ENCODE measurements around the gene GPANK1. TPM values are rescaled to one million over a fixed set of nuclear protein-coding genes. Genes with fewer than 3 reads are reported as not detected.

Gene GPANK1
- total RNA-seq, 1 donor from 2014 or later, result 19.2 TPM

GRCh38 chr6:31702819-31703716, 38.3 kb upstream of the GPANK1 start, which contains the start of gene ABHD16A:
Gene ABHD16A, minus strand, starts transcription at chr6:31703324. Its CDS starts 43 bp downstream, at chr6:31703281.
- peak; percentile 24 for TF ChIP-seq CTCF (IDR thresholded peaks at IDR 0.05; ENCODE audit: borderline replicate concordance)
- H3K27me3 ChIP-seq (ENCODE audit: low read depth), result no peaks in the 10 kb centered on the region
- H3K4me1 ChIP-seq, result peaks cover 43% of the 10 kb centered on the region
- DNase-seq, result peak; percentile 99
- intact Hi-C loops (cut with micrococcal nuclease), result no loop called here
- H3K9me3 ChIP-seq (replicated peaks), result no peaks in the 10 kb centered on the region
- H3K36me3 ChIP-seq, result peaks cover 19% of the 10 kb centered on the region
- H3K27ac ChIP-seq (replicated peaks), result peak within 1 kb of the TSS; percentile 99
- H3K4me3 ChIP-seq, result peak within 1 kb of the TSS; percentile 90

- Histone ChIP-seq H3K36me3 (peaks cover 20% of the 10 kb centered on the region), H3K4me1 (peaks cover 43% of the 10 kb centered on the region), H3K4me3 (peak overlapping the region; percentile 90), H3K27ac (replicated peaks) (peak overlapping the region; percentile 99), H3K27me3 (ENCODE audit: low read depth) (no peaks in the 10 kb centered on the region), H3K9me3 (replicated peaks) (no peaks in the 10 kb centered on the region)
- intact Hi-C loops (cut with micrococcal nuclease), result no loop called here
- no peak for TF ChIP-seq CTCF (IDR thresholded peaks at IDR 0.05; ENCODE audit: borderline replicate concordance)
- DNase-seq, result no peak
These were observed 37.6 kb upstream of the GPANK1 start for GRCh38 chr6:31702405-31702818.

DNA sequence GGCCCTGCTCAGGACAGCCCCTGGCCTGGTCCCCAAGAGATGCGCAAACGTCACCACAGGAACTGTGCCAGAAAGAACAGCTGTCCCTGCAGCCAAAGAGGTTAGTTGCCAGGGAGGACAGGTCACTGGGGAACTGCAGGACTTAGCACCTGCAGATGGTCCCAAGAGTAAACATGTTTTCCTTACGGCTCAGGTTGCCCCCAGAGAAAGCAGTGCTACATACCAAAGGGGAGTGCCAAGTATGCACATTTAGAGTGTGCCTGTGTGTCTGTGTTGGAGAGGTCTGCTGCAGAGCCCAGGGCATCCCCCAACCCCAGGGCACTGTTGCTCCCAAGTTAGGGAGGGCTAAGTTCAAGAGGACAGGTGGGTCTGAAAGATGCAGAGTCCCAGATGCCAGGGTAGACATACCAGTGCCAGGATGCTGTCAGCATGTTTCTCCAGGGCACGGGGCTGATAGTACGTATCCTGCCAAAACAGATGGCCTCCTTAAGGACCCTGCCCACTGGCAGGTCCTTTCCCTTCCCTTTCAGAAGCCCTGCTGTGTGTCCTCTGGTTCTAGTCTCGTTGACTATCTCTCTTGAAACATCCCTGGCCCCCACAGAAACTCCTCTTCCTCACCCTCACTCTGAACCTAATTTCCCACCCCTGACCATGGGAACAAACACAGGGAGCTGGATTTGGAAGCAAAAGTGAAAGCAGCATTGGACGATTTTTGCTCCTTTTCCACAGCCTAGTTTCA, 37.0 kb upstream of the GPANK1 start:
- peaks cover 26% of the 10 kb centered on the region for H3K36me3 ChIP-seq
- no peak for TF ChIP-seq CTCF (IDR thresholded peaks at IDR 0.05; ENCODE audit: borderline replicate concordance)
- peak overlapping the region; percentile 99 for H3K27ac ChIP-seq (replicated peaks)
- peaks cover 43% of the 10 kb centered on the region for H3K4me1 ChIP-seq
- H3K4me3 ChIP-seq, result peak overlapping the region; percentile 90
- peak; percentile 57 for DNase-seq
- H3K27me3 ChIP-seq (ENCODE audit: low read depth), result no peaks in the 10 kb centered on the region
- no peaks in the 10 kb centered on the region for H3K9me3 ChIP-seq (replicated peaks)
- intact Hi-C loops (cut with micrococcal nuclease), result no loop called here

- peaks cover 43% of the 10 kb centered on the region for H3K4me1 ChIP-seq
- no peaks in the 10 kb centered on the region for H3K27me3 ChIP-seq (ENCODE audit: low read depth)
- H3K36me3 ChIP-seq, result peaks cover 36% of the 10 kb centered on the region
- DNase-seq, result no peak
- H3K9me3 ChIP-seq (replicated peaks), result no peaks in the 10 kb centered on the region
- H3K4me3 ChIP-seq, result peak overlapping the region; percentile 90
- TF ChIP-seq CTCF (IDR thresholded peaks at IDR 0.05; ENCODE audit: borderline replicate concordance), result no peak
- intact Hi-C loops (cut with micrococcal nuclease), result no loop called here
- H3K27ac ChIP-seq (replicated peaks), result peak overlapping the region; percentile 99
These were observed 36.1 kb upstream of the GPANK1 start for GRCh38 chr6:31700740-31701401.

GRCh38 chr6:31697555-31697954, 32.8 kb upstream of the GPANK1 start:
- no peaks in the 10 kb centered on the region for H3K9me3 ChIP-seq (replicated peaks)
- peaks cover 31% of the 10 kb centered on the region for H3K4me1 ChIP-seq
- intact Hi-C loops (cut with micrococcal nuclease), result no loop called here
- no peak for DNase-seq
- no peak overlapping the region for H3K27ac ChIP-seq (replicated peaks)
- no peak for TF ChIP-seq CTCF (IDR thresholded peaks at IDR 0.05; ENCODE audit: borderline replicate concordance)
- peaks cover 68% of the 10 kb centered on the region for H3K36me3 ChIP-seq
- H3K4me3 ChIP-seq, result no peak overlapping the region
- no peaks in the 10 kb centered on the region for H3K27me3 ChIP-seq (ENCODE audit: low read depth)
